Gastrocnemius medialis (tissue), 4 donors: ENCODE measurements around the gene ARHGAP28.

Source experiments
- CTCF ChIP-seq, 5 experiments: fragments of 450-650 bp in 3 of 5; fragments of 200-600 bp in 2 of 5; sonication (generic) in 2 of 5; IDR thresholded peaks in 4 of 5; conservative IDR thresholded peaks in 1 of 5; 1 replicate in 4 of 5; 2 replicates in 1 of 5; pipeline ENCODE4 v1.5.1; 2016 to 2019; ENCODE audit warnings: antibody characterized with exemption in 5 of 5, mild to moderate bottlenecking in 3 of 5, moderate library complexity in 3 of 5
- POLR2A ChIP-seq, 2 donors: fragments of 450-650 bp; IDR thresholded peaks; one replicate each; pipeline ENCODE4 v1.6.1; 2017; ENCODE audit warnings: antibody characterized with exemption in 2 of 2, mild to moderate bottlenecking in 2 of 2, moderate library complexity in 2 of 2

- TF ChIP-seq CTCF (IDR thresholded peaks at IDR 0.05 in 4 of 5, conservative IDR thresholded peaks at IDR 0.05 in 1 of 5) (no peak), POLR2A (IDR thresholded peaks at IDR 0.05) (no peak)
Observed at GRCh38 chr18:6728331-6728730, 1.2 kb upstream of the ARHGAP28 start.
